NT2/D1 (cell line): ENCODE data around the gene HOMEZ.

Experiments used
- YY1 ChIP-seq: IDR thresholded peaks from 2 replicates; pipeline ENCODE4 v1.6.1; 2011; ENCODE audit not compliant: insufficient read length, insufficient read depth
- ZNF274 ChIP-seq: IDR thresholded peaks from 2 replicates; pipeline ENCODE4 v1.6.1; 2011; ENCODE audit warnings: mild to moderate bottlenecking, low read depth, low read length

- TF ChIP-seq ZNF274 = no peak
- no peak for TF ChIP-seq YY1
These were observed 10.3 kb upstream of the HOMEZ start for GRCh38 chr14:23296012-23296777.
